Effector CD4-positive, alpha-beta T cell (primary cell): ENCODE measurements around the gene SMARCC1.
"Not testable (repeated sequence)": the region's sequence is repeated elsewhere in the genome, so short reads cannot be mapped to it uniquely, and the experiment has no call there.

ENCODE experiments used
- DNase-seq: peaks from one replicate; pipeline ENCODE4 v3.0.0-alpha.2; 2020
- total RNA-seq: gene quantifications from one replicate; lab custom pipeline; 2026; lab: John Stamatoyannopoulos, UW

Gene SMARCC1
- total RNA-seq, result 162 reads per million, percentile 90 among the genes with 10 or more reads in this experiment

DNA sequence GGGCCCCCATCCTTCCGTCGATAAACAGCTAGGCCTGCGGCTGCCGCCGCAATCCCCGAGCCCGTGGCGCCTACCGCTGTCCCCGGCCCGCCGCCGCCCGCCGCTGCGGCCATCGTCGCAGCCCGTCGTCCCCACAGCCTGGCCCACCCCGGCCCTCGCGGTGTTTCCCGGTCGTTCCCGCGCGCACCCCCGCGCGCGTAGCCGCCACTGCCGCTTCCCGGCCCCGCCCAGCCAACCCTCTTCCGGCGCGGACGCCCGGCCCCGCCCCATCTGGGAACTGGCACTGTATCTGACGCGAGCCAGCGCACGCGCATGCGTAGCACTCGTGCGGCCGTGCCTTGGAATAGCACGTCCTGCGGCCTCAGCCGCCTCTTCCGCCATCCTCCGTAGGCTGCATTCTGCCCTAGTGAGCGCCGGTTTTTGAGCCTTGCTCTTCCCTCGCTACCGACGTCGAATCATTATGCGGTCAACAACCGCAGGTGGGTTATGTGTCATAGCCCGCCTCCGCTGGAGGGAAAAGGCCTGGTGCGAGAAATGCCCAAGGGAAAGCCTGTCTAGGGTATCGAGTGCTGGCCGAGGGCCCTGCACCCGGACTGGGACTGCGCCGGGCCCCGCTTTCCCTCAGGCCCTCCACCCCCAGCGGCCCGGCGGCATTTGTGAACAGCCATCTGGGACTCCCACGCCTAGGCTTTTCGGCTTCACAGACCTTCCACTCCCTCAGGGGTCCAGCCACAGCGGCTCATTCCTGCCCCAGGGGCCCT, at the start of gene SMARCC1:
TSS of gene SMARCC1 (minus strand) at position 209 of the 761 bp plus-strand sequence. CDS start at position 113, 96 bp downstream.
- peak; percentile 96 for DNase-seq

DNA sequence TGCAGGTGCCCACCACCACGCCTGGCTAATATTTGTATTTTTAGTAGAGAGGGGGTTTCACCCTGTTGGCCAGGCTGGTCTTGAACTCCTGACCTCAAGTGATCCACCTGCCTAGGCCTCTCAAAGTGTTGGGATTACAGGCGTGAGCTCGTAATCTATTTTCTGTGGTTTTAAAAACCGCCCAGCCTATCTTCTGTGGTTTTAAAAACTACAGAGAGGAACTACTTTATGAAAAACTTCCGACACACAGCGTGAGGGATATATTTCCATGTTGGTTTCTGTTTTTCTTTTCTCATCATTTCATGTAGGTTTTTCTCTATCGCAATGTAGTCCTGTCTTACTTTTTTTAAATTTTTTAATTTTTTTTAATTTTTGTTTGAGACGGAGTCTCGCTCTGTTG, 47.8 kb upstream of the SMARCC1 start:
- DNase-seq, result not testable (repeated sequence)

DNA sequence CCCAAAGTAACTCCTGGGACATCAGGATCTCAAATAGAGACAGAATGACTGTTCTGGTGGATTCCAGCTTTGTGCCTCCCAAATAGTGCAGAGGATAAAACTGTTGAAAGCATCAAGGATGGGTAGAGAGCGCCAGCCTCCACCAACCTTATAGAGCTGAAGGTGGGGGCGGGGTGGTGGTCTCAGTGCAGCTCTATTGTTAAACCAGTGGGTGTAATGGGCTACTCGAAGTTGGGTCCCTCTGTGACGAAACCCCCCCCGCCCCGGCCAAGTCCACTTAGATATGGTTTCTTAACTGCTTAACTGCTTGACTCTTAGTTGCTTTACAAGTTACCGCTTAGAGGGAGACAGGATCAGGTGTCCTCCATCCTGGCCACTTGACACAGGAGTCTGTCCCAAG, 43.9 kb upstream of the SMARCC1 start:
- no peak for DNase-seq

DNA sequence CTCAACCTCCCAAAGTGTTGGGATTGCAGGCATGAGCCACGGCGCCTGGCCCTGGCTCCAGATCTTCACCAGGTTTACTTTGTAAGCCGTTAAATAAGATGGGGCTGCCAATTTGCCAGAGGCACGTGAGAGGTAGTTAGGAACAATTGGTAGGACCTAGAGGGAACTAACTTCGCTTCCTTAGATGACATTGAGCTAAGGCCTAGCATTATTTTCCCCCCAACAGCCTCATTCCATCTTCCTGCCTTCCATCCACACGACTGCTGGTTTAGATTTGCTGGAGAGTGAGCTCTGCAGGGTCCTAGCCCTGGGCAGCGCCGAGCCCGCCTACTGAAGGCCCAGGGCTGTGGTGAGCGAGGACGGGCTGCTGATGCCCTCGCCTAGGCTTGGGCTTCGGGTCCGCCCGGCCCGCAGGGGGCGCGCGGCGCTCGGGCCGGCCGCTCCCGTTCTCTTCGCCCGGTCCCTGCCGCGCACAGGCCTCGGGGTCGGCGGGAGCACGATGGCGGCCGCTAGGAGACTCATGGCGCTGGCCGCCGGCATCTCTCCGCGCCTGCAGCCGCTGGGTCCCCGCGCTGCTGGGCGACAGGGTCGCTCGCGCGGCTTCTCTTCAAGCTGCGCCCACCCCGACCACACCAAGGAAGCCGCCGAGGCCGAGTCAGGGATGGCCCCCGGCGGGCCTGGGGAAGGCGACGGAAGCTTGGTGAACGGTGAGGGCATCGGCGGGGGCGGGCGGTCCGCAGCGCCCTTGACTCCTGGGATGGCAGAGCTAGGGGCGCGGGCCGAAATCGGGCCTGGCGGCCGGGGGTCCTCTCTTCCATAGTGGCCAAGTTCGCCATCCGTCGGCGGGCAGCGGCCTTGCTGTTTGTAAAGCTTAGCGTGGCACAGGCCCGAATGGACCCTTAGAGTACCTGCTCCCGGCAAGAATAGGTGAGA, 43.1 kb upstream of the SMARCC1 start:
- peak; percentile 66 for DNase-seq

DNA sequence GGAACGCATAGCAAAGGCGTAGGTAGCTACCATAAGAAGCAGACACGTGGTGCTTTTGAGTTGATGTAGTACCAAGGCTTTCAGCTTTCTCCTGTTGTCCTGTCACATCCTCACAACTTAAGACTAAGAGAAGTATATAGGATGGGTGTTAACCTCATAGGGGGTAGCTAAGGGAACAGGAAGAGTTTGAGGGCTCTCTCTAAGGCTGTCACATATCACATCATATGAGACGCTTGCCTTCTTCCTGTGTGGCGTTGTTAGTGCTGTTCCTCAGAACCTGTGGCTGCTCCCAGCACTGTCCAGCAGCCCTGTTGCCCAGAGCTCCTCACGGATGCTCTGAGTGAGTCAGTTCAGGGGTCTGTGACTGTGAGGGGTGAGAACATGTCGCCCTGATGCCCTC, 35.9 kb upstream of the SMARCC1 start:
- DNase-seq, result no peak

DNA sequence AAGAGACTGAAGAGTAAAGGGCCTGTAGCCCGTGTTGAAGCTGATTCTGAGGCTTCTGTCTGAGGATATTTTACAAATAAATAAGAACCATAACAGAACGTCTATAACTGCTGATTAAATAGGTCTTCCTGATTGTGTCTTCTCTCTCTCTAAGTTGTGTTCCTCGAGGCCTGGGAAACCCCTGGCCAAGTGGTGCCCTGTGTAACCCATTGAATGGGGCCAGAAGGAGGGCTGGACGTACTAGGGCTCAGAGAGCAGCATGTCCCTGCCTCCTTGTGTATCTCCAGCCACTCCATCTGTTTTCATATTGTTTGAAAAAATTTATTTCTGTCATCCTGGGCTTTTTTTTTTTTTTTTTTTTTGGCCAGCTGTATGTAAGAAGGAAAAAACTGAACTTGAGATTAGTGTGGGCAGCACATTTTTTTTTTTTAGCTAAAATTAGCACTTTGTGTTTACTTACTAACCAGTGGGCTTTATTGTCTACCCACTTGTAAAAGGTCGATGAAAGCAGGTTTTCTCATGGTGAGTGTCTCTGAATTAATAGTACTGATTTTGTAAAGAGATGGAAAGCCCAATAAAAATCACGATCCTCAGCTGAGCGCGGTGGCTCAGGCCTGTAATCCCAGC, 32.0 kb upstream of the SMARCC1 start:
- DNase-seq, result no peak

DNA sequence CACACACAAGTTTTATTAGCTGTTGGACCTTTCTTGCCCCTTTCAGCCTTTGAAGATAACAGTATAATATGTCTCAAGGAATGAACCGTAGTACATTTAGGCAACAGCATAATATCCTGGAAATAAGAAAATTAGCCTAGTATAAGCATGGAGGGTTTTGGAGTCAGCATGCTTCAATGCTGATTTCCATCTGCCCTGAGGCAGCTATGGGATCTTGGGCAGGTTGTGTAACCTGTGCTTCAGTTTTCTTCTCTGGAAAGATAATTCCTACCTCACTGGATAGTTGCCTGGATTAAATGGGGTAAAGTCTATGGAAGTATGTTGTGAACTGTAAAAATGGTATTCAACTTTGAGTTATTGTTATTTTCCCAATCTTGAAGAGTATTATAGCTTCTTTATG, 22.9 kb upstream of the SMARCC1 start:
- DNase-seq, result no peak

DNA sequence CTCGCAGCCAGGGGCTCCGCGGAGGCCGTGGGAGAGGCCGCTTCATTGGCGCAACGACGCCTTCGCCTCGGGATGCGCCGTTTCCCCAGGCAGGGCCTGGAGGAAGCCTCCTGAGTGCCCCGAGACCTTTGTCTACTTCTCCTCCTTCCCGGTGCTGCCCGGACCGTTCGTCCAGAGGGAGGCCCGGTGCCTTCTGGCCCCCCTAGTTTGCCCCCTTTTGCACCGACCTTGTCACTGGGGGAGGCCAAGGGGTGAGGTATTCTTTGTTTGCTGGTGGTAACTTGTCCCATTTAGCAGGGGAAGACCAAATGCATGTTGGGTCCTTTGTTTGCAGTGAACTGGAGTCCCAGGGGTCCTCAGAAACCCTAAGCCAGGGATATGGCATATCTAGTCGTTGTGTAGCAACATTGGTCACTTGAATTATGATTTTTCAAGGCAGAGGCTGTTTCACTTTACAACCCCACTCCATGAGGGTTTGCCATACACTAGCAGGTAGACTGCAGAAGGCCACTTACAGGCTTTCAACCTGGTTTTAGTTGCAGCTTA, 21.9 kb upstream of the SMARCC1 start:
- DNase-seq, result no peak

DNA sequence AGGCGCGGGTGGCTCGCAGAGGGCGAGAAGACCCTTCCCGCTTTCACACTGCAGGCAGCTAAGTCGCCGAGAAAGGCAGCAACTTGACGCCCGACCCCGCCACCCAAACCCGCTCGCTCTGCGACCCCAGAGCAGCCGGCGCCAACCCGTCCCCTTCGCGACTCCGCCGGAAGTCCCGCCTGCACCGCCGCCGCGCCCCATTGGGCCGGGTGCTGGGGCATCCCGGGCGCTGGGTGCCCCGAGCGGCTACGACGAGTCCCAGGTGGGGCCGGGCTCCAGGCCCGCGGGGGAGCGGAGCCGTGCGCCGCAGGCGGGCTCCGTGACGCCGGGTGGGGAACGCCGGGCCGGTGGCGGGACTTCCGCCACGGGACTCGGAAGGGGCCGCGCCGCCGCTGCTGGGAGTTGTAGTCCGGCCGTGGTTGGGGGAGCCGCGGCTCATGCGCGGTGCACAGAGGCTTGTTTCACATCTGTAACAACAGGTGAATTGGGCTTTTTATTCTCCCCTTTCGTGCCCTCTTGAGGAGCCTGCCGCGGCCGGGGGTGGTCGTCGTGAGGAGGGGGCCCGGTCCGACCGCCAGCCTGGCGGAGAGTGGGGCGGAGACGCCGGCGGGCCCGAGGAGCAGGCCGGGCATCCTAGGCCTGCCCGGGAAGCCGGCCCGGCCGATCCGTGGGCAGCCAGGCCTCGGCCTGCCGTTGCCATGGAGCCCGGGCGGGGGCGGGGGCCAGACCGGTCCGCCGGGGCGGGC, 21.2 kb upstream of the SMARCC1 start, which contains the start of gene DHX30:
TSS of gene DHX30 (plus strand) at position 405 of the 746 bp plus-strand sequence. CDS start 7,546 bp downstream, outside the sequence.
- peak; percentile 83 for DNase-seq

DNA sequence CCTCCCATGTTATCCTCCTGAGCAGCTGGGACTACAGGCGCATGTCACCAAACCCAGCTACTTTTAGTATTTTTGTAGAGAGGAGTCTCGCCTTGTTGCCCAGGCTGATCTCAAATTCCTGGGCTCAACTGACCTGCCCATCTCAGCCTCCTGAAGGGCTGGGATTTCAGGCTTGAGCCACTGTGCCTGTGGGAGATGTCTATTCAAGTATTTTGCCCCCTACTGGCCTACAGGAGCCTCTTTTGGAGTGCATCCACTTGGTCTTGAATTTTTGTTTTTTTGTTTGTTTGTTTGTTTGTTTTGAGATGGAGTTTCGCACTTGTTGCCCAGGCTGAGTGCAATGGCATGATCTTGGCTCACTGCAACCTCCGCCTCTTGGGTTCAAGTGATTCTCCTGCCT, 18.0 kb upstream of the SMARCC1 start:
- no peak for DNase-seq

DNA sequence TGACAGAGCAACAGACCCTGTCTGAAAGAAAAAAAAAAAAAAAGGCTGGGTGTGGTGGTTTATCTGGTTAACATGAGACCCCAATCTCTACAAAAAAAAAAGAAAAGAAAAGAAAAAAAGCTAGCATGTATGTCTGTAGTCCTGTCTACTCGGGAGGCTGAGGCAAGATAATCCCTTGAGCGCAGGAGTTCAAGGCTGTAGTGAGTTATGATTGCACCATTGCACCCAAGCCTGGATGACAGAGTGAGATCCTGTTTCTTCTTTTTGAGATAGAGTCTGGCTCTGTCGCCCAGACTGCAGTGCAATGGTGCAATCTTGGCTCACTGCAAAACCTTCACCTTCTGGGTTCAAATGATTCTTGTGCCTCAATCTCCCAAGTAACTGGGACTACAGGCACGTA, 12.9 kb upstream of the SMARCC1 start:
- no peak for DNase-seq

DNA sequence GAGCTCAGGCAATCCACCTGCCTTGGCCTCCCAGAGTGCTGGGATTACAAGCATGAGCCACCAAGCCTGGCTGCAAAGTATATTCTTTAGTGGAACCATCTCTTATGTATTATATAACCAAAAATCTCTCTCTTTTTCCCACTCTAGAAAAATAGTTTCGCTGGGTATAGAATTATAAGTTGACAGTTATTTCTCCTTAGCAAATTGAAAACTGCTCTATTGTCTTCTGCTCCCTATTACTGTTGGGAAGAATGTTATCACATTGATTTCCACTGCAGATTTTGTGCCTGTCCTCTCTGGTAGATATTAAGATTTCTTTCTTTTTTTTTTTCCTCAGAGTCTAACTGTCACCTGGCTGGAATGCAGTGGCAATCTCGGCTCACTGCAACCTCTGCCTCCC, 11.0 kb upstream of the SMARCC1 start:
- DNase-seq, result no peak

DNA sequence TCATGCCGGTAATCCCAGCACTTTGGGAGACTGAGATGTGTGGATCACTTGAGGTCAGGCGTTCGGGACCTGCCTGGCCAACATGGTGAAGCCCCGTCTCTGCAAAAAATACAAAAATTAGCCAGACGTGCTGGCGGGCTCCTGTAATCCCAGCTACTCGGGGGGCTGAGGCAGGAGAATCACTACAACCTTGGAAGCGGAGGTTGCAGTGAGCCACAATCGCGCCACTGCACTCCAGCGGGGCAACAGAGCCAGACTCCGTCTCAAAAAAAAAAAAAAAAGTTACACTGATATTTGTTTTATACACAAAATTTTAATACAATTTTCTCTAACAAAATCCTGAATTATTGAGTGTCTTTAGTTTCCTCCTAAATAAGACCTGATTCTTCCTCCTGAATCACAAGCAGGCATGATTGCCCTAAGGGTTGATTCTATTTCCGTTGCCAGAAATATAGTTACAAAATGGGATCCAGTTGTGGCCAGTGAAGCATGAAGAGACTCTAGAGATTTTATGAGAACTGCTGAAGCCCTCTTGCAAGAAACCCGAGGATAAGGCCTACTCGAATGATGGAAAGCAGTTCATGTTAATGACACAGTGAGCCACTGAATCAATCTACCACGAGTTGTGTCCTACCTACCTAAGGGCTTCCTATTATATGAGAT, 9.6 kb upstream of the SMARCC1 start:
- DNase-seq, result no peak

DNA sequence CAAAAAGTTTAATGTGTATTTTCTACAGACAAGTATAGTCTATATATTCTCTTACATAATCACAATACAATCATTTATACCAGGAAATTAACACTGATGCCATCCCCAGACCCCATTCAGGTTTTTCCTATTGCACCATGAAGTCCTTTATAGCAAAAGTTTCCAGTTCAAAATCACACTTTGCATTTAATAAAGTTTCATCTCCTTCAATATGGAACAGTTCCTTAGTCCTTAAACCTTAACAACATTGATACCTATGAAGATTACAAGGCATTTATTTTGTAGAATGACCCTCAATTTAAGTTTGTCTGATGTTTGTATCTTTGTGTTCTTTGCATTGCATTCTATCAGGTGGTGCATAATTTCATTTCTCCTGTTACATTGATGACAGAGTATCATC, 2.0 kb upstream of the SMARCC1 start:
- no peak for DNase-seq

DNA sequence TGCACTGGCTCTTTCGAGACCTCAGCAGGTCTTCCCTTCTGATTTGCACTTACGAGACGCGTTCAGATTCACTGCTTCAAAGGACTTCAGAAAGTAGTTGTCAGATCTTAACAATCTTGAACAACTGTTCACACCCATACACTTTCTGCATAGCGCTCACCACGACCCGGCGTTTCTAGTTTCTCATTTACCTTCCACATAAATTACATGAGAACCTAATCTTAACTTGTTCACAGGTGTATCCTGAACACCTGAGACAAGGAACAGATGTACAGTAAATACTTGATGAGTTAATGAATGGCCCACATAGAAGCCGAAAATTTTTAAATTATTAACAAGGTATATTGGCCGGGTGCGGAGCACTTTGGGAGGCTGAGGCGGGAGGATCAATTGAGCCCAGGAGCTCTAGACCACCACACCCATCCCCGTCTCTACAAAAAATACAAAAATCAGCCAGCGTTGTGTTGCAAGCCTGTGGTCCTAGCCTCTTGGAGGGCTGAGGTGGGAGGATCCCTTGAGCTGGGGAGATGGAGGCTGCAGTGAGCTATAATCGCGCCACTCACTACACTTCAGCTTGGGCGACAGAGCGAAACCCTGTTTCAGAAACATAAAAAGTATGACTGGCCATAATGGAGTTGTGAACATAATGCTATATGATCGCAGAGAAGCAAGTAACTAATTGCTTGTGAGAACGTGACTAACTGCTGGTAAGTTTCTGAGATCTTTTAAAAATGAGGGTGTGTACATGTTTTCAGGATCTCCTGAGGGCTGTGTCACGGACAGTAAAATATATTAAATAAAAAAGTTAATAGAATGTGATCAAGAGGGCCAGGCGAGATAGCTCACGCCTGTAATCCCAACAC, 984 bp upstream of the SMARCC1 start:
- DNase-seq, result no peak

DNA sequence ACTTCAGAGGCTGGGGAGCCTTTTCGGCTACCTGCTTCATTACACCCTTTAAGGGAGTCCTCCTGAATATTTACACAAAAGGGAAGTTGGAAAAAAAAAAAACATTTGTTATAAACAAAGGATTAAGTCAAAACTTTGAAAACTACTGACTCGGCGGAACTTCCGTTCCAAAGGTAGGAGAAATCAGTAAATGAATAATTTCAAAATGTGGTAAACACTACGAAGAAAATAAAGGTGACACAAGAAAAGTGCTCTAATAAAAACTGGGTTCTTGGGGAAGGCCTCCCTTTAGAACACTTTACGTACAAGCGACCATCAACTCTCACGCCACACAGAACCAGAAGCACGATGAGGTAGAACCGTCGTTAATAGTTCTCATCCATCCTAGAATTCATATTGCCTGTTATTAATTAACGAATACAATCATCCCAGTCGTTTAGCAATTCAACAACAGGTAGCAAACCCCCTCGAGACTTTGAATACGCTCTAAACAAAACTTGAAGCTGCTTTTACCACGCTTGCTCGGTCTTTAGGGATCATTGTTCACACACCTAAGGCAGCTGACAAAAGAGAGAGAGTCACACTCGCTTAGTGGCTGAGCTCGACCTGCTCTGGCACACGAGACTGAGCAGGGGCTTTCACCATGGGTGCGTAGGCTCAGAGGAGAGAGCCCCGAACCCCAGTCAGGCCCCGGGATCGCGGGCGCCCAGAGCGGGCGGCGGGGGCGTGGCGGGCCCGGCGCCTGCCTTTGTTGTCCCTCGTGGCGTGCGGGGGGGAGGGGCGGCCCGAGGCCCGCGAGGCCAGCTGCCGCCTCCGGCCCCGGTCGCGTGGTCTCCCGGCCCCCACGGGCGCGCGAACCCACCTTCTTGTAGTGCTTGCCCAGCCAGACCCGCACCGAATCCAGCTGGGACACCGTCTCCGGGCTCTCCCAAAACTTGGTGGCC, 680 bp downstream of the SMARCC1 start:
- peak; percentile 50 for DNase-seq

DNA sequence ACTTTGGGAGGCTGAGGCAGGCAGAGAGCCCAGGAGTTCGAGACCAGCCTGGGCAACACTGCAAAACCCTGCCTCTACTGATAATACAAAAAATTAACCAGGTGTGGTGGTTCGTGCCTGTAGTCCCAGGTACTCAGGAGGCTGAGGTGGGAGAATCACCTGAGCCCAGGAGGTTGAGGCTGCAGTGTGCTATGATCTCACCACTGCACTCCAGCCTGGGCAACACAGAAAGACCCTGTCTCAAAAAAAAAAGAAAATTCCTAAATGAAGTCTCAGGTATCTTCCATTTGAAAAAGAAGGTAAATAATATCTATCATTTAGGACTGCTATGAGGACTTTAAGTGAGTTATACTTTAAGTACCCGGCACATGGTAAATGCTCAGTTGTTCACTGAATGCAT, 2.9 kb downstream of the SMARCC1 start:
- DNase-seq, result no peak

DNA sequence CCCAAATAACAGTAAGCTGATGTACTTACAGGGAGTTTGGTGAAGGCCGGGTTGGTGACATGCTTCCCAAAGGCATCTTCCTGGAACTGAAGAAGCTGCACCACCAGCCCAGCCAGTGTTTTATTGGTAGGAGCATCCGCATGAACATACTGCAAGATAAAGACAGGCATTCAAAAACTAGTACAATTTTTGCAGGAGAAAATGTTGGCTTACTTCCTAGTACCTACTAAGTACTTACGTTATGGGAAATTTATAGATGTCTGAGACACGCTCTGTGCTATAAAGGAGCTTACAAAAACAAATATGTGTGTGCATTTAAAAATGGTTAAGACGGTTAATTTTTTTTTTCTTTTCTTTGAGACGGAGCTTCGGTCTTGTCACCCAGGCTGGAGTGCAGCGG, 8.9 kb downstream of the SMARCC1 start:
- DNase-seq, result no peak

DNA sequence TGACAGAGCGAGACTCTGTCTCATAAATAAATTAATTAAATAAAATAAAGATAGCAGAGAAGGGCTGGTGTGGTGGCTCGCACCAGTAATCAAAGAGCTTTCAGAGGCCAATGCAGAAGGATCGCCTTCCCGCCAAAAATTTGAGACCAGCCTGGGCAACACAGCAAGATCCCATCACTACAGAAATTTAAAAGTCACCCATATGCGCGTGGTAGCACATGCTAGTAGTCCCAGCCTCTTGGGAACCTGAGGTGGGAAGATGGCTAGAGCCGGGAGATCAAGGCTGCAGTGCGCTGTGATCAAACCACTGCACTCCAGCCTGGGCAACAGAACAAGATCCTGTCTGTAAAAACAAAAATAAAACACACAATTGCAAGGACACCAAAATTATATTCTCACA, 9.6 kb downstream of the SMARCC1 start:
- no peak for DNase-seq
